ENCODE measurements around the gene CTLA4.
"Not testable (repeated sequence)": the region's sequence is repeated elsewhere in the genome, so short reads cannot be mapped to it uniquely, and the experiment has no call there.

The CTLA4 gene

GRCh38 chr2:203857656-203858055 is 9.9 kb upstream of the CTLA4 start:
- no peak for DNase-seq (ENCODE audit: low spot score)

- peak; percentile 30 for DNase-seq (ENCODE audit: low spot score)
Observed at GRCh38 chr2:203858176-203858575, 9.4 kb upstream of the CTLA4 start.

DNA sequence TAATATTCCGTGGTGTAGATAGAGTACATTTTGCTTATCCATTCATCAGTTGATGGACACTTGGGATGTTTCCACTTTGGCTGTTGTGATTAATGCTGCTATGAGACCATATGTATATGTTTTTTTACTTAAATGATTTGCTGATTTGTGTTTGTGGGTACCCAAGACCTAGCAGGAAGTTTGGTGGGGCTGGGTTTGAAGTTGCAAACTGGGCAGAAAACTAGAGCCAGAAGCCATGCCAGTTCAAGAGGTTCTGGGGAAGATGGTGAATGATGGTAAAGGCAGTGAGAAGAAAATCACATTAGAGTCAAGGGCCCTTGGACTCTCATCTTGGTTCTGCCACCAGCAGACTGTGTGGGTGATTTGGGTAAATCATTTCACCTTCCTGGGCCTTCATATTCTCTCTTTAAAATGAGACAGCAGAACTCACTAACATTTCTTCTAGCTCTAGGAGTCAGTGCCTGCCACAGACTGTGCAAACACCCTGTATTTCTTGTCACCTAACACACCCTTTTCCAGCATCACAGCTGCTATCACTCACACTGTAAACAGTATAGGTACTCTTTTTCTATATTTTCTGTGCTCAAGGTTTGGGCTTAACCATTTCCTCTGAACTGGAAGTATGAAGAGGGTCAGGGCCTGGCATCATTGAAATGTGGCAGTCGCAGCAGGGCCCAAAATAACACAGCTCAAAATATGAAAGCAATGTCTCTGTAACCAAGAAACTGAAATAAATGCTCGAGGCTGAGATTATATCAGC is 8.4 kb upstream of the CTLA4 start:
- no peak for DNase-seq (ENCODE audit: low spot score)

DNA sequence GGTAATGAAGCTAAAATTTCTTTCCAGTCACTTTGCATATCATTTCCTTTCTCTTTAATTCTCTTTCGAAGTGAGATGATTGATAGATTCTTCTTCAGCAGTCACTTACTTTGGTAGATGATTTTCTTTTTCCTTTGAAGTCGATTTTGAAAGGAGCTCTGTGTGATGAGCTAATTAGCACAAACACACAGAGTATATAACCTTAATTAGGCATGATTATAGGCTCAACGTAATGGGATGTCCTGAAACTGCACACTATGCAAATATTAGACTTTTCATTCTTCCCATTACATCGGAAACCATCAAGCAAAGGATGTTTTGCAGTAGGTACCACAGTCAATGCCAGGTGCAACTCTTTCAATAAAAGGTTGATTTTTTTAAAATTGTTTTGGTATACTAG is 6.4 kb upstream of the CTLA4 start:
- DNase-seq (ENCODE audit: low spot score), result no peak

DNA sequence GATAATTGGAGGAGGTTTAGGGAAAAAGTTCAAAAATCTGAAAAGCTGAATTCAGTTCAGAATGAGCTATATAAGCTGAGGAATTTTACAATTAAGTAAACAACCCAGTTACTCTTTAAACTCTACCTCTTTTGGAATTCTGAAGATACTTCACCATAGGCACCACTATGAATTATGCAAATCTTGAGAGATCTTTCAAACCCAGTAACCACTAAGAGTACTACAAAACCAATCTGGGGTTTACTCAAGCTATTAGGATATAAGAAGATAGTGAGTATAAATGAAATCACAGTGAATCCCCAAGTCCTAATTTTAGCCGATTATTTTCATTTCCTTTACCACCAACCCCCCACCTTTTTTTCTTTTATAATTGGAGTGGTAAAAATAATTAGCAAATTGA is 6.0 kb upstream of the CTLA4 start:
- no peak for DNase-seq (ENCODE audit: low spot score)

- DNase-seq (ENCODE audit: low spot score), result peak; percentile 64
Observed at GRCh38 chr2:203869223-203870042, 1.9 kb downstream of the CTLA4 start.

- DNase-seq (ENCODE audit: low spot score), result no peak
Observed at GRCh38 chr2:203870481-203870880, 2.9 kb downstream of the CTLA4 start.

GRCh38 chr2:203870941-203871340 is 3.4 kb downstream of the CTLA4 start:
- no peak for DNase-seq (ENCODE audit: low spot score)

DNA sequence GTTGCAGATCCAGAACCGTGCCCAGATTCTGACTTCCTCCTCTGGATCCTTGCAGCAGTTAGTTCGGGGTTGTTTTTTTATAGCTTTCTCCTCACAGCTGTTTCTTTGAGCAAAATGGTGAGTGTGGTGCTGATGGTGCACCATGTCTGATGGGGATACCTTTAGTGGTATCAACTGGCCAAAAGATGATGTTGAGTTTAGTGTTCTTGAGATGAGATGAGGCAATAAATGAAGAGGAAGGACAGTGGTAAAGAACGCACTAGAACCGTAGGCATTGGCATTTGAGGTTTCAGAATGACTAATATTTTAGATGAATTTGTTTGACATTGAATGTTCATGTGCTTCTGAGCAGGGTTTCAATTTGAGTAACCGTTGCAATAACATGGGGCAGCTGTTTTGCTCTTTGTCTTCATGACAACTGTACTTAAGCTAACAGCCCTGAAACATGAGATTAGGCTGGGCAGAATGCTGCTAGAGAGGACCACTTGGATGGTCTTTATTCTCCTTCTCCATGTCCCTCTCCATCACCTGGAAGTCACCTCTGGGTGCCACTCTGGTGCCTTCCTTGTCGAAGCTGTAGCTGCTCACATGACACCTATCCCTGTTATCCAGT is 3.9 kb downstream of the CTLA4 start:
- peak; percentile 40 for DNase-seq (ENCODE audit: low spot score)

DNA sequence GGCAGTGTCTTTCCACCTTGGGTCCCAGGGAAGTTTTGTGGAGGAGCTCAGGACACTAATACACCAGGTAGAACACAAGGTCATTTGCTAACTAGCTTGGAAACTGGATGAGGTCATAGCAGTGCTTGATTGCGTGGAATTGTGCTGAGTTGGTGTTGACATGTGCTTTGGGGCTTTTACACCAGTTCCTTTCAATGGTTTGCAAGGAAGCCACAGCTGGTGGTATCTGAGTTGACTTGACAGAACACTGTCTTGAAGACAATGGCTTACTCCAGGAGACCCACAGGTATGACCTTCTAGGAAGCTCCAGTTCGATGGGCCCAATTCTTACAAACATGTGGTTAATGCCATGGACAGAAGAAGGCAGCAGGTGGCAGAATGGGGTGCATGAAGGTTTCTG is 5.9 kb downstream of the CTLA4 start:
- no peak for DNase-seq (ENCODE audit: low spot score)

DNA sequence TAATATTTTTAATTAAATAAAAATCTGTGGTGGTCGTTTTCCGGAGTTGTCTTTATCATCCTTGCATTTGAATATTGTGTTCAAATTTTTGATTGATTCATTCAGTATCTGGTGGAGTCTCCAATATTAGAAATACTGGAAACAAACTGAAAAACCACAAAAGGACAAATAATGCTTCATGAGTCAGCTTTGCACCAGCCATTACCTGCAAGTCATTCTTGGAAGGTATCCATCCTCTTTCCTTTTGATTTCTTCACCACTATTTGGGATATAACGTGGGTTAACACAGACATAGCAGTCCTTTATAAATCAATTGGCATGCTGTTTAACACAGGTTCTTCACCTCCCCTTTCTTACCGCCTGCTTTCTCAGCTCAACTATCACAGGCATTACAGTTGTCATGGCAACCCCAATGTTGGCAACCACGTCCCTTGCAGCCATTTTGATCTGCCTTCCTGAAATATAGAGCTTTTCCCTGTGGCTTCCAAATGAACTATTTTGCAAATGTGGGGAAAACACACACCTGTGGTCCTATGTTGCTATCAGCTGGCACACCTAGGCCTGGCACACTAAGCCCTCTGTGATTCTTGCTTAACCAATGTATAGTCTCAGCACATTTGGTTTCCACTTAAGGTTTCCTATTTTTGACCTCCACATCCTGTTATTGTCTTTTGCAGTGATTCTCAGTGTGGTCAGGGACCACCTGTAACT is 6.5 kb downstream of the CTLA4 start:
- no peak for DNase-seq (ENCODE audit: low spot score)

GRCh38 chr2:203875471-203875870 is 7.9 kb downstream of the CTLA4 start:
- no peak for DNase-seq (ENCODE audit: low spot score)

DNA sequence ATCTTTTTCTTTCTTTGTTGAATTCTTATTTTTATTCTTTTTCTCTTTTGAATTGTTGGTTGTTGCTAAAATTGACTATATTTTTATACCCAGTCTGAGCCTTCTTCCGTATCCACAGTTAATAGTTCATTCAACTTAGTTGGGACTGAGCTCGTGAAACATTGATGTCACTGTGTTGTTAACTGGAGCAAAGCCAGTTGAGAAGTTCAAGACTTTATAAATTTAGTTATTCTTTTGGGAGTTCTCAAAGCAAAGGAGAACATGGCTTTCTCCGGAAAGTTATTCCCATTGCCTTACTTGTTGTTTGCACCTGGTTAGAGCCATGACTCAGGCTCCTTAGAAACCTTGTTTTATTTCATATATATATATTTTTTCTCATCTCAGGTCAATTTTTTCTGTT is 8.8 kb downstream of the CTLA4 start:
- no peak for DNase-seq (ENCODE audit: low spot score)

GRCh38 chr2:203878063-203878462 is 10.5 kb downstream of the CTLA4 start:
- no peak for DNase-seq (ENCODE audit: low spot score)

GRCh38 chr2:203880557-203881125 is 13.1 kb downstream of the CTLA4 start:
- DNase-seq (ENCODE audit: low spot score), result no peak

GRCh38 chr2:203881185-203881584 is 13.6 kb downstream of the CTLA4 start:
- DNase-seq (ENCODE audit: low spot score), result not testable (repeated sequence)

- DNase-seq (ENCODE audit: low spot score), result no peak
Observed at GRCh38 chr2:203882551-203882950, 15.0 kb downstream of the CTLA4 start.

GRCh38 chr2:203886661-203887151 is 19.1 kb downstream of the CTLA4 start:
- no peak for DNase-seq (ENCODE audit: low spot score)

DNA sequence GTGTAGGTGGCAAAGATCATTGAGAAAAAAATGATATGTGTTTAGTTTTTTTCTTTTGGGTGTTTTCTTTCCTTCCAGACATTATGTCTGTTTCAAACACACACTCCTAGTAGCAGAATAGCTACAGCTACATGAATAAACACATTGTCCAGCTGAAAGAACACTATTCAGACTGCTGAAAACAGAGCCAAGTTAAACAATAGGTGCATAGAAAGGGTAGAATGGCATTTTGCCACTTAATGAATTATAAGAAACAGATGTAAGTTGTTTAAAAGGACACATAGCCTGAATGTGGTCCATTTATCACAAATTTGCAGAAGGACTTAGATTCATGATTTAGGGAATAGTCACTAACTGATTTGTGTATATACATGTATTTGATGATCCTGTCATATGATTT is 20.1 kb downstream of the CTLA4 start:
- DNase-seq (ENCODE audit: low spot score), result no peak

- no peak for DNase-seq (ENCODE audit: low spot score)
Observed at GRCh38 chr2:203889542-203889941, 22.0 kb downstream of the CTLA4 start.

DNA sequence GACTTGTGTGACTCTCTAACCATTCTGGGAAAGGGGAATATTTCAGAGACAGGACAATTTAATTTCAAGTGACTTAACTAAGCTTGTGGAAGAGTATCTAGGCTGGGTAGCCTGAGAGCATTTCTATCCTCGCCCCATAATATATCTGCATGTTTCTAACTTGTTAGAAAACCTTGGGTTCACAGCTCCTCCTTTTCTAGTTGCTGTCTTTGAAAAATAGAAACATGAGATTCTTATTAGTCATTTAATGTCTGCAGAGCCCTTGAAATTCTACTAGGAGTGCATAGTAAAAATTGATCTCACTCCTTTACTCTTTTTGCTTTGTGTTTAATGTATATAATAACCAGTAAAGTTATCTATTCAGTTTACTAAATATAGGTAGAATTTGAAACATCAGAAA is 22.4 kb downstream of the CTLA4 start:
- DNase-seq (ENCODE audit: low spot score), result no peak

DNA sequence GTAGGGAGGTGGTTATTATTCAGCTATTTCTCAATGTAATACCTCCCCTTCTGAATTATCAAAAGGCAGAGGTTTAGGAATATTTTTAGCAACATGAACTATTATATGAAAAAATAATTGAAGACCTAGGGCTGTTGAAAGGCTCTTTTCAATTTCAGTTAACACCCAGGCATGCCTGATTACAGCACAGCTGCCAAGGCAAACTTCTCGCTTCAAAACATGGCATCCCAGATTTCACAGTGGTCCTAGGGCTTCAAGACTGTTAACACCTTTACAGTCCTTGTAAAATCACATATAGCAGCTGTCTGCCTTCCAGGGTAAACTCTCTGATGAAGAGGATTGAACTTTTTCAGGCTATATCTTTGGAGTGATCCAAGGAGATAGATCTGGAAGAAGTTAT is 23.2 kb downstream of the CTLA4 start:
- DNase-seq (ENCODE audit: low spot score), result no peak
